Suprapubic skin (tissue), 3 donors: Measurements from ENCODE around the gene PELI2.

ENCODE experiments used
- POLR2A ChIP-seq, 2 donors: fragments of 450-650 bp; IDR thresholded peaks; one replicate each; pipeline ENCODE4 v1.6.1; 2017; ENCODE audit warnings: antibody characterized with exemption in 2 of 2, mild to moderate bottlenecking in 2 of 2, moderate library complexity in 2 of 2
- TF ChIP-seq, protein P1 (sequence below), 2 donors: fragments of 200-600 bp in 1 of 2; fragments of 450-650 bp in 1 of 2; sonication (generic) in 1 of 2; IDR thresholded peaks; one replicate each; pipeline ENCODE4 v1.5.1; 2016 to 2019; ENCODE audit warnings: antibody characterized with exemption in 2 of 2, mild to moderate bottlenecking in 1 of 2, moderate library complexity in 1 of 2

DNA sequence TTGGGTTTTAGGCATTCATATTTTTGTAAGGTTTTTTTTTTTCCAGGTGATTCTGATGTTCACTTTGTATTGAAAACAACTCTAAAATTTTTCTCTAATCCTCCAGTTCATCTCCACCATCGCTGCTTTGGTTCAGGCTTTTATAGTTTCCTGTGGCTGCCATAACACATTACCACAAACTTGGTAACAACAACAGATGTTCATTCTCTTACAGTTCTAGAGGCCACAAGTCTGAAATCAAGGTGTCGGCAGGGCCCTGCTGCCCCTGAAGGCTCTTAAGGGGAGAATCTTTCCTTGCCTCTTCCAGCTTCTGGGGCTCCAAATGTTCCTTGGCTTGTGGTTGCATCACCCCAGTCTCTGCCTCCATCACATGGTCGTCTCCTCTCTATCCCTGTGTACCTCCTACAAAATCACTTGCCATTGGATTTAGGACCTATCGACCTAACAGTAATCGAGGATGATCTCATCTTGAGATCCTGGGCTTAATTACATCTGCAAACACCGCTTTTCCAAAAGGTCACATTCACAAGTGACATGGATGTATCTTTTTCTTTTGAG, 55.2 kb downstream of the PELI2 start:
- TF ChIP-seq, protein P1, sequence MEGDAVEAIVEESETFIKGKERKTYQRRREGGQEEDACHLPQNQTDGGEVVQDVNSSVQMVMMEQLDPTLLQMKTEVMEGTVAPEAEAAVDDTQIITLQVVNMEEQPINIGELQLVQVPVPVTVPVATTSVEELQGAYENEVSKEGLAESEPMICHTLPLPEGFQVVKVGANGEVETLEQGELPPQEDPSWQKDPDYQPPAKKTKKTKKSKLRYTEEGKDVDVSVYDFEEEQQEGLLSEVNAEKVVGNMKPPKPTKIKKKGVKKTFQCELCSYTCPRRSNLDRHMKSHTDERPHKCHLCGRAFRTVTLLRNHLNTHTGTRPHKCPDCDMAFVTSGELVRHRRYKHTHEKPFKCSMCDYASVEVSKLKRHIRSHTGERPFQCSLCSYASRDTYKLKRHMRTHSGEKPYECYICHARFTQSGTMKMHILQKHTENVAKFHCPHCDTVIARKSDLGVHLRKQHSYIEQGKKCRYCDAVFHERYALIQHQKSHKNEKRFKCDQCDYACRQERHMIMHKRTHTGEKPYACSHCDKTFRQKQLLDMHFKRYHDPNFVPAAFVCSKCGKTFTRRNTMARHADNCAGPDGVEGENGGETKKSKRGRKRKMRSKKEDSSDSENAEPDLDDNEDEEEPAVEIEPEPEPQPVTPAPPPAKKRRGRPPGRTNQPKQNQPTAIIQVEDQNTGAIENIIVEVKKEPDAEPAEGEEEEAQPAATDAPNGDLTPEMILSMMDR (IDR thresholded peaks at IDR 0.05) = no peak
- TF ChIP-seq POLR2A (IDR thresholded peaks at IDR 0.05) = no peak
